ENCODE results near the gene NCOA3. TPM values are rescaled to one million over a fixed set of nuclear protein-coding genes. Genes with fewer than 3 reads are reported as not detected.

Gene NCOA3
- total and polyA plus RNA-seq, 2 experiments from 2014 or later, result 6.7 to 25.8 TPM

DNA sequence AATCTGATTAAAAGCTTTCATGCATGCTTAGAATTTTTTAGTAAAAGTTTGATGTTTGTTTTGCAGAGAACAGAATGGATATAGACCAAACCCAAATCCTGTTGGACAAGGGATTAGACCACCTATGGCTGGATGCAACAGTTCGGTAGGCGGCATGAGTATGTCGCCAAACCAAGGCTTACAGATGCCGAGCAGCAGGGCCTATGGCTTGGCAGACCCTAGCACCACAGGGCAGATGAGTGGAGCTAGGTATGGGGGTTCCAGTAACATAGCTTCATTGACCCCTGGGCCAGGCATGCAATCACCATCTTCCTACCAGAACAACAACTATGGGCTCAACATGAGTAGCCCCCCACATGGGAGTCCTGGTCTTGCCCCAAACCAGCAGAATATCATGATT is 133.6 kb downstream of the NCOA3 start (continued):
- TF ChIP-seq NANOG (IDR thresholded peaks at IDR 0.05; ENCODE audit: borderline replicate concordance), result no peak
- TF ChIP-seq JUNB (IDR thresholded peaks at IDR 0.05; ENCODE audit: unreplicated experiment), result no peak
- no peak for TF ChIP-seq ZNF331 (CRISPR knock-in tag; IDR thresholded peaks at IDR 0.05; ENCODE audit: low read depth)
- no peak for TF ChIP-seq POLR2AphosphoS5 (IDR thresholded peaks at IDR 0.05; ENCODE audit: low read depth)
- TF ChIP-seq EZH2 (IDR thresholded peaks at IDR 0.05; ENCODE audit: low read depth, unreplicated experiment), result no peak
- TF ChIP-seq, protein P1, sequence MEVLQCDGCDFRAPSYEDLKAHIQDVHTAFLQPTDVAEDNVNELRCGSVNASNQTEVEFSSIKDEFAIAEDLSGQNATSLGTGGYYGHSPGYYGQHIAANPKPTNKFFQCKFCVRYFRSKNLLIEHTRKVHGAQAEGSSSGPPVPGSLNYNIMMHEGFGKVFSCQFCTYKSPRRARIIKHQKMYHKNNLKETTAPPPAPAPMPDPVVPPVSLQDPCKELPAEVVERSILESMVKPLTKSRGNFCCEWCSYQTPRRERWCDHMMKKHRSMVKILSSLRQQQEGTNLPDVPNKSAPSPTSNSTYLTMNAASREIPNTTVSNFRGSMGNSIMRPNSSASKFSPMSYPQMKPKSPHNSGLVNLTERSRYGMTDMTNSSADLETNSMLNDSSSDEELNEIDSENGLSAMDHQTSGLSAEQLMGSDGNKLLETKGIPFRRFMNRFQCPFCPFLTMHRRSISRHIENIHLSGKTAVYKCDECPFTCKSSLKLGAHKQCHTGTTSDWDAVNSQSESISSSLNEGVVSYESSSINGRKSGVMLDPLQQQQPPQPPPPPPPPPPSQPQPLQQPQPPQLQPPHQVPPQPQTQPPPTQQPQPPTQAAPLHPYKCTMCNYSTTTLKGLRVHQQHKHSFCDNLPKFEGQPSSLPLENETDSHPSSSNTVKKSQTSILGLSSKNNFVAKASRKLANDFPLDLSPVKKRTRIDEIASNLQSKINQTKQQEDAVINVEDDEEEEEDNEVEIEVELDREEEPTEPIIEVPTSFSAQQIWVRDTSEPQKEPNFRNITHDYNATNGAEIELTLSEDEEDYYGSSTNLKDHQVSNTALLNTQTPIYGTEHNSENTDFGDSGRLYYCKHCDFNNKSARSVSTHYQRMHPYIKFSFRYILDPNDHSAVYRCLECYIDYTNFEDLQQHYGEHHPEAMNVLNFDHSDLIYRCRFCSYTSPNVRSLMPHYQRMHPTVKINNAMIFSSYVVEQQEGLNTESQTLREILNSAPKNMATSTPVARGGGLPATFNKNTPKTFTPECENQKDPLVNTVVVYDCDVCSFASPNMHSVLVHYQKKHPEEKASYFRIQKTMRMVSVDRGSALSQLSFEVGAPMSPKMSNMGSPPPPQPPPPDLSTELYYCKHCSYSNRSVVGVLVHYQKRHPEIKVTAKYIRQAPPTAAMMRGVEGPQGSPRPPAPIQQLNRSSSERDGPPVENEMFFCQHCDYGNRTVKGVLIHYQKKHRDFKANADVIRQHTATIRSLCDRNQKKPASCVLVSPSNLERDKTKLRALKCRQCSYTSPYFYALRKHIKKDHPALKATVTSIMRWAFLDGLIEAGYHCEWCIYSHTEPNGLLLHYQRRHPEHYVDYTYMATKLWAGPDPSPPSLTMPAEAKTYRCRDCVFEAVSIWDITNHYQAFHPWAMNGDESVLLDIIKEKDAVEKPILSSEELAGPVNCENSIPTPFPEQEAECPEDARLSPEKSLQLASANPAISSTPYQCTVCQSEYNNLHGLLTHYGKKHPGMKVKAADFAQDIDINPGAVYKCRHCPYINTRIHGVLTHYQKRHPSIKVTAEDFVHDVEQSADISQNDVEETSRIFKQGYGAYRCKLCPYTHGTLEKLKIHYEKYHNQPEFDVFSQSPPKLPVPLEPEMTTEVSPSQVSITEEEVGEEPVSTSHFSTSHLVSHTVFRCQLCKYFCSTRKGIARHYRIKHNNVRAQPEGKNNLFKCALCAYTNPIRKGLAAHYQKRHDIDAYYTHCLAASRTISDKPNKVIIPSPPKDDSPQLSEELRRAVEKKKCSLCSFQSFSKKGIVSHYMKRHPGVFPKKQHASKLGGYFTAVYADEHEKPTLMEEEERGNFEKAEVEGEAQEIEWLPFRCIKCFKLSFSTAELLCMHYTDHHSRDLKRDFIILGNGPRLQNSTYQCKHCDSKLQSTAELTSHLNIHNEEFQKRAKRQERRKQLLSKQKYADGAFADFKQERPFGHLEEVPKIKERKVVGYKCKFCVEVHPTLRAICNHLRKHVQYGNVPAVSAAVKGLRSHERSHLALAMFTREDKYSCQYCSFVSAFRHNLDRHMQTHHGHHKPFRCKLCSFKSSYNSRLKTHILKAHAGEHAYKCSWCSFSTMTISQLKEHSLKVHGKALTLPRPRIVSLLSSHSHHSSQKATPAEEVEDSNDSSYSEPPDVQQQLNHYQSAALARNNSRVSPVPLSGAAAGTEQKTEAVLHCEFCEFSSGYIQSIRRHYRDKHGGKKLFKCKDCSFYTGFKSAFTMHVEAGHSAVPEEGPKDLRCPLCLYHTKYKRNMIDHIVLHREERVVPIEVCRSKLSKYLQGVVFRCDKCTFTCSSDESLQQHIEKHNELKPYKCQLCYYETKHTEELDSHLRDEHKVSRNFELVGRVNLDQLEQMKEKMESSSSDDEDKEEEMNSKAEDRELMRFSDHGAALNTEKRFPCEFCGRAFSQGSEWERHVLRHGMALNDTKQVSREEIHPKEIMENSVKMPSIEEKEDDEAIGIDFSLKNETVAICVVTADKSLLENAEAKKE (CRISPR knock-in tag; IDR thresholded peaks at IDR 0.05), result no peak
- TF ChIP-seq STAT1 (IDR thresholded peaks at IDR 0.05; ENCODE audit: unreplicated experiment), result no peak

GRCh38 chr20:47638851-47639250 is 137.2 kb downstream of the NCOA3 start:
- Histone ChIP-seq H3K79me2 (replicated peaks; ENCODE audit: insufficient read depth) (no peaks in the 10 kb centered on the region), H3F3A (replicated peaks; ENCODE audit: low read depth) (no peaks in the 10 kb centered on the region), H3K4me2 (no peak overlapping the region), H3K4me3 (no peak overlapping the region), H2AFZ (no peak overlapping the region), H3K36me3 (ENCODE audit: insufficient read depth) (peaks cover 35% of the 10 kb centered on the region; the same call in 1 of the 2 replicates), H3K27ac (ENCODE audit: low read depth) (no peak overlapping the region), H3K27me3 (ENCODE audit: insufficient read depth) (no peaks in the 10 kb centered on the region), H3K9me2 (ENCODE audit: insufficient read depth) (no peaks in the 10 kb centered on the region), H4K20me1 (replicated peaks; ENCODE audit: insufficient read depth) (no peaks in the 10 kb centered on the region), H3K4me1 (ENCODE audit: insufficient read depth) (no peaks in the 10 kb centered on the region)
- no peaks in the 10 kb centered on the region for H3K9me3 Mint-ChIP-seq
- H3K27me3 Mint-ChIP-seq (ENCODE audit: insufficient read depth, low read depth, poor library complexity), result no peaks in the 10 kb centered on the region
- peaks cover 59% of the 10 kb centered on the region for H3K36me3 Mint-ChIP-seq (ENCODE audit: low read depth)
- no peak for DNase-seq (ENCODE audit: low spot score)
- no peaks in the 10 kb centered on the region for H3K4me1 Mint-ChIP-seq
- ATAC-seq, result no peak
- TF ChIP-seq STAT1 (IDR thresholded peaks at IDR 0.05; ENCODE audit: unreplicated experiment) (no peak), NANOG (IDR thresholded peaks at IDR 0.05; ENCODE audit: borderline replicate concordance) (no peak), EZH2 (IDR thresholded peaks at IDR 0.05; ENCODE audit: low read depth, unreplicated experiment) (no peak), POLR2AphosphoS5 (IDR thresholded peaks at IDR 0.05; ENCODE audit: low read depth) (no peak), JUNB (IDR thresholded peaks at IDR 0.05; ENCODE audit: unreplicated experiment) (no peak), EZH2phosphoT487 (IDR thresholded peaks at IDR 0.05; ENCODE audit: unreplicated experiment) (no peak)
- TF ChIP-seq, protein P1 (CRISPR knock-in tag; IDR thresholded peaks at IDR 0.05), result no peak
- no peak overlapping the region for H3K27ac Mint-ChIP-seq
- H3K4me3 Mint-ChIP-seq, result no peak overlapping the region

All from GM23338 (cell line).